Measurements from ENCODE around the gene NUP62.

NUP62 gene

DNA sequence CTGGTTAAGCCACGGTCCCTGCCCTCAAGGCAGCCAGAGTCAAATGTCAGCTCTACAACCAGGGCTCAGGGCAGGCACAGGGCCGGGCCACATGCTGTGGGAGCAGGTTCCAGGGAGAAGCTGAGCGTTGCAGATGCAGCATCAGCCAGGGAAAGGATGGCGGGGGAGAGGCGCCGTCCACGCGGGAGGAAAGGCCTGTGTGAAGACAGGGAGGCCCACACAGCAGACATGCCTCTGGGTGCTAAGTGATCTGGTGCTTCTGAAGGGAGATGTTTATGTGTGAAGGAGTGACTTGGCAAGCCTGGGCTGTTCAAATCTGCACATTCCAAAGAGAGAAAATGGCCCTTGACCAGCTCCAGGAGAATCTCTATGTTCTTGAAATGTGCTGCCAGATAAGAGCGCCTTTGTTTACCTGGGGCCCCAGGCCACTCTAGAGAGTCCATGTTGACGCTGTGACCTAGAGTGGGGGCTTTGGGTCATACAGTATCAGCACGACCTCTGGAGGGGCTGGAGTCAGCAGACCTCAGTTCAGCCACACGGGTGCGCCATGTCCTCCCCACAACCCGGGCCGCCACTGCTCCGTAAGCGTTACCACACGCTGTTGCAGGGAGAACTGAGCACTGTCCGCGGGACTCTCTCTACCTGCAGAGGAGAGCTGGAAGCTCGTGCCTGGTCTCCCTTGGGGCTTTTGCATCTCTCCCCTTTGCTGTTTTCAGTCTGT is 16.2 kb downstream of the NUP62 start:
- Histone ChIP-seq H3K27me3 (replicated peaks; ENCODE audit: control insufficient read depth, insufficient read depth, low read length) (no peaks in the 10 kb centered on the region), H3K36me3 (ENCODE audit: control insufficient read depth, insufficient read depth, low read length) (peaks cover 42% of the 10 kb centered on the region), H3K4me3 (replicated peaks; ENCODE audit: low read depth, low read length) (no peak overlapping the region)
- DNase-seq (ENCODE audit: extremely low read depth, insufficient read length), result no peak
- TF ChIP-seq, protein P1, sequence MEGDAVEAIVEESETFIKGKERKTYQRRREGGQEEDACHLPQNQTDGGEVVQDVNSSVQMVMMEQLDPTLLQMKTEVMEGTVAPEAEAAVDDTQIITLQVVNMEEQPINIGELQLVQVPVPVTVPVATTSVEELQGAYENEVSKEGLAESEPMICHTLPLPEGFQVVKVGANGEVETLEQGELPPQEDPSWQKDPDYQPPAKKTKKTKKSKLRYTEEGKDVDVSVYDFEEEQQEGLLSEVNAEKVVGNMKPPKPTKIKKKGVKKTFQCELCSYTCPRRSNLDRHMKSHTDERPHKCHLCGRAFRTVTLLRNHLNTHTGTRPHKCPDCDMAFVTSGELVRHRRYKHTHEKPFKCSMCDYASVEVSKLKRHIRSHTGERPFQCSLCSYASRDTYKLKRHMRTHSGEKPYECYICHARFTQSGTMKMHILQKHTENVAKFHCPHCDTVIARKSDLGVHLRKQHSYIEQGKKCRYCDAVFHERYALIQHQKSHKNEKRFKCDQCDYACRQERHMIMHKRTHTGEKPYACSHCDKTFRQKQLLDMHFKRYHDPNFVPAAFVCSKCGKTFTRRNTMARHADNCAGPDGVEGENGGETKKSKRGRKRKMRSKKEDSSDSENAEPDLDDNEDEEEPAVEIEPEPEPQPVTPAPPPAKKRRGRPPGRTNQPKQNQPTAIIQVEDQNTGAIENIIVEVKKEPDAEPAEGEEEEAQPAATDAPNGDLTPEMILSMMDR (IDR thresholded peaks at IDR 0.05; ENCODE audit: insufficient read depth, low read length, poor library complexity, severe bottlenecking), result peak; percentile 26

DNA sequence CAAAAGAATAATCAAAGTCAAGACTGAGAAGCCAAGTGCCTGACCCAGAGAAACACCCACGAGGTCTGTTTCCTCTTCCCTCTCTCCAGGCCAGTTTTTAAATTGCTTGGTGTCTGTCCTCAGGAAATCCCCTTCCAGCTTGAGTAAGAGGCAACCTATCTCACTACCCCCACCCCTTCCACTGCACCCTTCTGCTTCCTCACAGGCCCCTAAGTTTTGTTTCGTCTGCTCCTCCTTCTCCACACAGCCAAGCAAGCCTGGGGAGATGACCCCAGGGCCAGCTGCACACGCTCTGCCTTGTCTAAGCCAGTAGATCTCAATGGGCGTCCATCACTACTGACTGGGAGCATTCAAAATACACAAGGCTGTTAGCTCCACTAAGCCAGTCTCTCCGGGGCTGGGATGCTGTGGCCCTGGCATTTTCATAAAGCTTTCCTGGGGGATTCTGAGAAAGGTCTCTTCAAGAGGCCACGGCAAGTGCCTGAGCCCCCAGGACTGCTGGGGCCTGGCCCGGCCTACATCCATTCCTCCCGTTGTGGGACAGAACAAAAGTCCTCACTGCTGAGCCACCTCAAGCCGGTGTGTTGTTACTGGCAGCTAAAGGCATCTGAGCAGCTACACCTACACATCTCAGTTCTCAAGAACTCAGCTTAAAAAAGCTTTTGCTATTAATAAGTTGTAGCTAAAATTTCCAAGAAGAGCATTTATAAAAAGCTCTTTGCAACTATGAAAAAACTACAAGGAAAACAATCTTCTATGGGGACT is 17.7 kb downstream of the NUP62 start:
- DNase-seq (ENCODE audit: extremely low read depth, insufficient read length), result no peak
- Histone ChIP-seq H3K36me3 (ENCODE audit: control insufficient read depth, insufficient read depth, low read length) (peaks cover 34% of the 10 kb centered on the region), H3K27me3 (replicated peaks; ENCODE audit: control insufficient read depth, insufficient read depth, low read length) (no peaks in the 10 kb centered on the region), H3K4me3 (replicated peaks; ENCODE audit: low read depth, low read length) (no peak overlapping the region)
- TF ChIP-seq, protein P1 (IDR thresholded peaks at IDR 0.05; ENCODE audit: insufficient read depth, low read length, poor library complexity, severe bottlenecking), result no peak

DNA sequence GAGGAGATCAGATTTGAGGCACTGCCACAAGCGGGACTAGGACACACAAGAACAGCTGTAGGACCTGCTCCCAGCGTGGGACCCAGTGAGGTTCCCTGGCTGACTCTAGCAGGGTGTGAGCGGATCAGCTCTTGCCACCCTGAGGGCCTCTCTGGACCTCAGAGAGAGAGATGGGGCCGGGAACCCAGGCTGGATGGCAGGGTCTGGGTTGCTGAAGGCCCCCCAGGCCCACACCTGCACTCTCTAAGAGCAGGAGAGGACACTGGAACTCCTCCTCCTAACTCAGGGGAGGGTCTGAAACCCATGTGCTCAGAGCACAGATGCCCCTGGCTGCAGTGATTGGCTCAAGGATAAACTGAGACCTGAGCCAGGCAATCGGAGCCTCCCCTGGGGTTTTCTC is 19.1 kb downstream of the NUP62 start:
- TF ChIP-seq, protein P1 (IDR thresholded peaks at IDR 0.05; ENCODE audit: insufficient read depth, low read length, poor library complexity, severe bottlenecking), result no peak
- Histone ChIP-seq H3K27me3 (replicated peaks; ENCODE audit: control insufficient read depth, insufficient read depth, low read length) (no peaks in the 10 kb centered on the region), H3K4me3 (replicated peaks; ENCODE audit: low read depth, low read length) (no peak overlapping the region), H3K36me3 (ENCODE audit: control insufficient read depth, insufficient read depth, low read length) (peaks cover 30% of the 10 kb centered on the region)
- no peak for DNase-seq (ENCODE audit: extremely low read depth, insufficient read length)

DNA sequence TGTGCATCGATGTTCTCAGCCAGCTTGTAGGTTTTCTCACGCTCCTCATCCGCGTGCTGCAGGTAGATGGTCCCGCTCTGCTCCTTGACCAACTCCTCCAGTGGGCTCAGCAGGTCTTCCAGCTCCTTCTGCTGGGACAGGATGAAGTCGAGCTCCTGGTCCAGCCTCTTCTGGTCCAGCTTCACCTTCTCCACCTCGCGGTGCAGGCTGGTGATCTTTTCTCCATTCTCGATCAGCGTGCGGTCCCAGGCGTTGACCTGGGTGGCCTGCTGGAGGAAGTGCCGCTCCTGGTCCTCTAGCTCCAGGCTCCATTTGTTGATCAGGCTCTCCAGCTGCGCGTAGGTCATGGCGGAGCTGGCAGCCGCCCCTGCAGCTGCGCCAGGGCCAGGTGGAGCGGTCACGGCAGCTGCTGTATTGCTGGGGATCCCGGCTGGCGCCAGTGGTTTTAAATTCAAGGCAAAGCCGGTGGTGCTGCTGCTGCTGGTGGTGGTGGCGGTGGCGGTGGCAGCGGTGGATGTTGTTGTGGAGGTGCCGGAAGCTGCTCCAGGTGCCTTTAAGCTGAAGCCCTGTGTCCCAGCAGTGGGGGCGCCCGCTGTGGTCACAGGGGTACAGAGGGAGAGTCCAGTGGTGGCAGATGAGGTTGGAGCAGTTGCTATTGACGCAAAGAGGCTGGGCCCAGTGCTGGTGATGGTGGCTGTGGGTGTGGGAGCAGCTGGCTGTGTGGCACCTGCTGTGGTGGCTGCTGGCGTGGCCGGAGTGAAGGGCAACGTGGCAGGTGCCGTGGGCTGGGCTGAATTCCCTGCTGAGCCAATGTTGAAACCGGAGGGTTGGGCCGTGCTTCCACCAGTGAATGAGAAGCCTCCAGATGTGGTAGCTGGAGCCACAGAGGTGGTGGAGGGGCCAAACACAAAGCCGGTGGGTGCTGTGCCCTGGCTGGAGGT is 20.6 kb downstream of the NUP62 start:
- peaks cover 24% of the 10 kb centered on the region for H3K36me3 ChIP-seq (ENCODE audit: control insufficient read depth, insufficient read depth, low read length)
- H3K27me3 ChIP-seq (replicated peaks; ENCODE audit: control insufficient read depth, insufficient read depth, low read length), result no peaks in the 10 kb centered on the region
- DNase-seq (ENCODE audit: extremely low read depth, insufficient read length), result no peak
- H3K4me3 ChIP-seq (replicated peaks; ENCODE audit: low read depth, low read length), result no peak overlapping the region
- TF ChIP-seq, protein P1 (IDR thresholded peaks at IDR 0.05; ENCODE audit: insufficient read depth, low read length, poor library complexity, severe bottlenecking), result no peak

DNA sequence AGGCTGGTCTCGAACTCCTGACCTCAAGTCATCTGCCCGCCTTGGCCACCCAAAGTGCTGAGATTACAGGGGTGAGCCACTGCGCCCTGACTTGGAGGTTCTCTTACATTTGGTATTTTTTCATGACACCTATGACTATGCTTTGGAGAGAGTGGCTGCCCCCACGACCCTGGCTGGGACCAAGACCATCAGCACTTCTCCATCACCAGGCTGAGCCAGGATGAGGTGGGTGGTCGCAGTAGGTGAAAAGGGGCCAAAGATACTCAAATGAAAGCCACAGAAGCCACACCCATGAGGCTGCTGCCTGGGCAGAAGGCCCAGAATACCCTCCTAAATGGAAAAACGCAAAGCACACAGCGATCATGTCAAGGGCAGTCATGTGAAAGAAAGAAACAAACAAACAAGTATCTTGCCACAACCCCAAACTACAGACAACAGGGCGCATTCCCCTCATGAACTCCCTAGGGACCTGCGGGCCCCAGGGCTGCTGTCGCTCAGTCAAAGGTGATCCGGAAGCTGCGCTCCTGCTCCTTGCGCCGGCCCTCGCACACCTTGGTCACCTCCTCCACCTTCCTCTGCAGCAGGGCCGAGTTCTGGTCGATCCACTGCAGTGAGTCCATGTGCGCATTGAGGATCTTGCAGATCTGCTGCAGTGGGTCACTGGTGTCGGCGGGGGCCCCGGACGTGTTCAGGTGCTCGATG is 21.4 kb downstream of the NUP62 start:
- Histone ChIP-seq H3K36me3 (ENCODE audit: control insufficient read depth, insufficient read depth, low read length) (peaks cover 20% of the 10 kb centered on the region), H3K27me3 (replicated peaks; ENCODE audit: control insufficient read depth, insufficient read depth, low read length) (no peaks in the 10 kb centered on the region), H3K4me3 (replicated peaks; ENCODE audit: low read depth, low read length) (no peak overlapping the region)
- TF ChIP-seq, protein P1 (IDR thresholded peaks at IDR 0.05; ENCODE audit: insufficient read depth, low read length, poor library complexity, severe bottlenecking), result no peak
- peak; percentile 78 for DNase-seq (ENCODE audit: extremely low read depth, insufficient read length)
